SU-DHL-6 (cell line): ENCODE measurements around the gene WFDC6.

ENCODE experiments used
- H2AFZ ChIP-seq: fragments of 200-600 bp; sonication (generic); 2 replicates; pipeline ENCODE4 v1.6.1; 2014; ENCODE audit warnings: low read depth, mild to moderate bottlenecking, moderate library complexity, mixed read lengths, antibody characterized with exemption, low read length; ENCODE audit not compliant: severe bottlenecking
- H3F3A ChIP-seq: fragments of 200-600 bp; shearing (Covaris generic); 2 replicates; pipeline ENCODE4 v1.6.0; 2016; ENCODE audit warnings: antibody characterized with exemption, mild to moderate bottlenecking; ENCODE audit not compliant: insufficient read depth
- H3K27ac ChIP-seq: fragments of 200-600 bp; sonication (generic); 2 replicates; pipeline ENCODE4 v1.5.1; 2016; ENCODE audit warnings: low read depth, mild to moderate bottlenecking, low read length, moderate library complexity, mixed read lengths
- H3K27me3 ChIP-seq: fragments of 200-600 bp; sonication (generic), shearing (Covaris generic); 2 replicates; pipeline ENCODE4 v1.6.0; 2014; ENCODE audit warnings: mild to moderate bottlenecking, low read length
- H3K36me3 ChIP-seq: fragments of 200-600 bp; sonication (generic); 2 replicates; pipeline ENCODE4 v1.6.1; 2014; ENCODE audit warnings: mild to moderate bottlenecking, low read length, mixed read lengths
- H3K4me2 ChIP-seq: fragments of 300-600, 200-600 bp; shearing (Covaris generic), sonication (generic); 2 replicates; pipeline ENCODE4 v1.6.0; 2014; ENCODE audit warnings: low read length, low read depth, mild to moderate bottlenecking; ENCODE audit not compliant: poor library complexity, severe bottlenecking
- H3K4me3 ChIP-seq: fragments of 200-600 bp; sonication (generic); 2 replicates; pipeline ENCODE4 v1.5.1; 2014; ENCODE audit warnings: antibody characterized with exemption, low read length, mild to moderate bottlenecking, mixed read lengths; ENCODE audit not compliant: insufficient read depth, poor library complexity, severe bottlenecking
- H3K79me2 ChIP-seq: fragments of 200-600 bp; sonication (generic); 2 replicates; pipeline ENCODE4 v1.6.1; 2014; ENCODE audit warnings: mild to moderate bottlenecking, low read length, moderate library complexity; ENCODE audit not compliant: insufficient read depth
- H3K9ac ChIP-seq: fragments of 200-600 bp; sonication (generic); 2 replicates; pipeline ENCODE4 v1.7.0; 2014; ENCODE audit warnings: mild to moderate bottlenecking, low read length
- H3K9me2 ChIP-seq: fragments of 200-600 bp; sonication (generic); replicated peaks from 2 replicates; pipeline ENCODE4 v1.6.1; 2014; ENCODE audit warnings: low read length; ENCODE audit not compliant: insufficient read depth
- H3K9me3 ChIP-seq: fragments of 200-600 bp; sonication (generic); 2 replicates; pipeline ENCODE4 v1.6.1; 2014; ENCODE audit warnings: low read length, mixed read lengths; ENCODE audit not compliant: insufficient read depth
- H4K20me1 ChIP-seq: fragments of 200-600 bp; sonication (generic); 2 replicates; pipeline ENCODE4 v1.6.1; 2014; ENCODE audit warnings: low read depth, mild to moderate bottlenecking, antibody characterized with exemption, low read length, moderate library complexity, mixed read lengths
- CTCF ChIP-seq: fragments of 200-600 bp; sonication (generic); IDR thresholded peaks from one replicate; pipeline ENCODE4 v1.5.1; 2017; ENCODE audit warnings: antibody characterized with exemption, mild to moderate bottlenecking, low read length, moderate library complexity; ENCODE audit not compliant: insufficient read depth, poor library complexity, severe bottlenecking
- EZH2phosphoT487 ChIP-seq: fragments of 200-600 bp; sonication (generic), shearing (Covaris generic); conservative IDR thresholded peaks from 2 replicates; pipeline ENCODE4 v1.6.1; 2018; ENCODE audit warnings: mild to moderate bottlenecking, antibody characterized with exemption, low read length, moderate library complexity, mixed read lengths

The WFDC6 gene

GRCh38 chr20:45550765-45551164, 11.5 kb upstream of the WFDC6 start:
- Histone ChIP-seq H3K27ac (no peak overlapping the region), H3K9me3 (no peaks in the 10 kb centered on the region), H3K4me3 (no peak overlapping the region), H3K36me3 (no peaks in the 10 kb centered on the region), H3K4me2 (no peak overlapping the region), H3F3A (no peaks in the 10 kb centered on the region), H3K27me3 (0 out of 2 replicates have a peak, but pooled peaks cover 3% of the 10 kb centered on the region), H2AFZ (no peak overlapping the region), H3K9me2 (no peaks in the 10 kb centered on the region), H3K79me2 (no peaks in the 10 kb centered on the region), H3K9ac (no peak overlapping the region), H4K20me1 (no peaks in the 10 kb centered on the region)
- TF ChIP-seq EZH2phosphoT487 (no peak), CTCF (no peak)

- no peak overlapping the region for H3K4me2 ChIP-seq
- H3F3A ChIP-seq: no peaks in the 10 kb centered on the region
- 0 out of 2 replicates have a peak, but pooled peaks cover 3% of the 10 kb centered on the region for H3K27me3 ChIP-seq
- H3K27ac ChIP-seq: no peak overlapping the region
- H3K4me3 ChIP-seq: no peak overlapping the region
- H3K9me2 ChIP-seq: no peaks in the 10 kb centered on the region
- TF ChIP-seq EZH2phosphoT487 (no peak), CTCF (no peak)
- no peaks in the 10 kb centered on the region for H4K20me1 ChIP-seq
- H3K36me3 ChIP-seq: no peaks in the 10 kb centered on the region
- H2AFZ ChIP-seq: no peak overlapping the region
- no peak overlapping the region for H3K9ac ChIP-seq
- H3K79me2 ChIP-seq: no peaks in the 10 kb centered on the region
- no peaks in the 10 kb centered on the region for H3K9me3 ChIP-seq
Observed at GRCh38 chr20:45548410-45548809, 9.1 kb upstream of the WFDC6 start.

GRCh38 chr20:45547206-45547770, 8.0 kb upstream of the WFDC6 start, which contains the start of gene EPPIN:
EPPIN (minus strand) TSS chr20:45547401; CDS start chr20:45547357, 44 bp downstream.
- Histone ChIP-seq H3K4me2 (no peak within 1 kb of the TSS), H3K27ac (no peak within 1 kb of the TSS), H3K36me3 (no peaks in the 10 kb centered on the region), H3F3A (no peaks in the 10 kb centered on the region), H3K9me2 (no peaks in the 10 kb centered on the region), H3K79me2 (no peaks in the 10 kb centered on the region), H3K9me3 (no peaks in the 10 kb centered on the region), H3K4me3 (no peak within 1 kb of the TSS), H3K9ac (no peak within 1 kb of the TSS), H3K27me3 (0 out of 2 replicates have a peak, but pooled peaks cover 3% of the 10 kb centered on the region), H2AFZ (no peak within 1 kb of the TSS), H4K20me1 (no peaks in the 10 kb centered on the region)
- TF ChIP-seq CTCF: no peak
- no peak for TF ChIP-seq EZH2phosphoT487
